ENCODE data around the gene VRTN. TPM values are rescaled to one million over a fixed set of nuclear protein-coding genes. Genes with fewer than 3 reads are reported as not detected.

The VRTN gene
- total and polyA plus RNA-seq, 2 of the 13 experiments (the other 11 are each of a cell fraction or from before 2014, with no cell fraction given): not detected

GRCh38 chr14:74362361-74362915 lies 14.2 kb downstream of the VRTN start:
- no peaks in the 10 kb centered on the region for H4K20me1 ChIP-seq (ENCODE audit: insufficient read depth, low read length)
- WGBS (ENCODE audit: low lambda C conversion rate): 46% methylated on average over 8 of the region's 12 CpGs
- no peak overlapping the region for H3K9ac ChIP-seq (ENCODE audit: insufficient read depth, low read depth, low read length)
- in situ Hi-C loops (cut with HindIII; ENCODE audit: extremely low pct_ligation_motif_present, low pct_unique_long_range_greater_than_20kb) (loop anchor here (5.0 kb wide), 1 partner anchor 115 kb away; no protein-coding TSS in a partner anchor), intact Hi-C loops (cut with micrococcal nuclease; ENCODE audit: unreplicated experiment) (loop anchor here (1.0 kb wide), 1 partner anchor 130 kb away; no protein-coding TSS in a partner anchor)
- ChIA-PET CTCF (ENCODE audit: low intra/inter-chr PET ratio, low total read pairs) (interaction anchor here (1.0 to 1.9 kb wide), 2 partner anchors 117 to 129 kb away, joined by 4 to 17 read pairs; no protein-coding TSS in a partner anchor), POLR2A (no interaction called here)
- DNase-seq (ENCODE audit: low spot score) (peak; percentile 63), FAIRE-seq (peak; percentile 83), ATAC-seq (peak; percentile 85)
- H2AFZ ChIP-seq (ENCODE audit: low read length): no peak overlapping the region
- no peaks in the 10 kb centered on the region for H3K36me3 ChIP-seq (replicated peaks in 1 of 2; ENCODE audit: control insufficient read depth in 1 of 2, insufficient read depth in 2 of 2, low read length in 2 of 2)
- no peaks in the 10 kb centered on the region for H3K9me3 ChIP-seq (ENCODE audit: low read length)
- no peaks in the 10 kb centered on the region for H3K79me2 ChIP-seq (ENCODE audit: insufficient read depth, low read length)
- no TSS peak for BruUV-seq (replicated peaks)
- H3K27me3 ChIP-seq (ENCODE audit: control insufficient read depth in 1 of 2, insufficient read depth in 2 of 2, low read length in 2 of 2): peaks cover 0 to 35% of the 10 kb centered on the region in 2 experiments; a peak in 2 of 5 replicates
- H3K27ac ChIP-seq (ENCODE audit: extremely low read length, insufficient read depth, low read length): no peak overlapping the region
- H3K4me1 ChIP-seq (ENCODE audit: insufficient read depth, low read length): no peaks in the 10 kb centered on the region
- H3K4me3 ChIP-seq (replicated peaks in 1 of 3; ENCODE audit: insufficient read depth in 1 of 3, low read depth in 2 of 3, low read length in 3 of 3): no peak overlapping the region
- H3K4me2 ChIP-seq (ENCODE audit: low read depth, low read length): no peak overlapping the region
- no peak for TF ChIP-seq ZNF670 (CRISPR knock-in tag; IDR thresholded peaks at IDR 0.05; ENCODE audit: borderline replicate concordance)
- TF ChIP-seq STAG1 (CRISPR knock-in tag; IDR thresholded peaks at IDR 0.05): peak; percentile 79
- TF ChIP-seq SAP130 (CRISPR knock-in tag; IDR thresholded peaks at IDR 0.05; ENCODE audit: low read depth): 0 out of 2 replicates have a peak, but pooled peaks have one; percentile 17
- TF ChIP-seq, protein P1, sequence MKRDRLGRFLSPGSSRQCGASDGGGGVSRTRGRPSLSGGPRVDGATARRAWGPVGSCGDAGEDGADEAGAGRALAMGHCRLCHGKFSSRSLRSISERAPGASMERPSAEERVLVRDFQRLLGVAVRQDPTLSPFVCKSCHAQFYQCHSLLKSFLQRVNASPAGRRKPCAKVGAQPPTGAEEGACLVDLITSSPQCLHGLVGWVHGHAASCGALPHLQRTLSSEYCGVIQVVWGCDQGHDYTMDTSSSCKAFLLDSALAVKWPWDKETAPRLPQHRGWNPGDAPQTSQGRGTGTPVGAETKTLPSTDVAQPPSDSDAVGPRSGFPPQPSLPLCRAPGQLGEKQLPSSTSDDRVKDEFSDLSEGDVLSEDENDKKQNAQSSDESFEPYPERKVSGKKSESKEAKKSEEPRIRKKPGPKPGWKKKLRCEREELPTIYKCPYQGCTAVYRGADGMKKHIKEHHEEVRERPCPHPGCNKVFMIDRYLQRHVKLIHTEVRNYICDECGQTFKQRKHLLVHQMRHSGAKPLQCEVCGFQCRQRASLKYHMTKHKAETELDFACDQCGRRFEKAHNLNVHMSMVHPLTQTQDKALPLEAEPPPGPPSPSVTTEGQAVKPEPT (CRISPR knock-in tag; IDR thresholded peaks at IDR 0.05; ENCODE audit: low read depth): no peak
- TF ChIP-seq JUN (CRISPR knock-in tag; IDR thresholded peaks at IDR 0.05): no peak
- TF ChIP-seq BRCA1 (CRISPR knock-in tag; IDR thresholded peaks at IDR 0.05): no peak
- no peak for TF ChIP-seq ZNF570 (CRISPR knock-in tag; IDR thresholded peaks at IDR 0.05; ENCODE audit: borderline replicate concordance)
- no peak for TF ChIP-seq RFX5 (IDR thresholded peaks at IDR 0.05; ENCODE audit: low read depth, low read length)
- TF ChIP-seq CBX5 (CRISPR knock-in tag; IDR thresholded peaks at IDR 0.05; ENCODE audit: borderline replicate concordance): no peak
- TF ChIP-seq CTCF (CRISPR knock-in tag; IDR thresholded peaks at IDR 0.05): peak; percentile 90
- TF ChIP-seq, protein P2, sequence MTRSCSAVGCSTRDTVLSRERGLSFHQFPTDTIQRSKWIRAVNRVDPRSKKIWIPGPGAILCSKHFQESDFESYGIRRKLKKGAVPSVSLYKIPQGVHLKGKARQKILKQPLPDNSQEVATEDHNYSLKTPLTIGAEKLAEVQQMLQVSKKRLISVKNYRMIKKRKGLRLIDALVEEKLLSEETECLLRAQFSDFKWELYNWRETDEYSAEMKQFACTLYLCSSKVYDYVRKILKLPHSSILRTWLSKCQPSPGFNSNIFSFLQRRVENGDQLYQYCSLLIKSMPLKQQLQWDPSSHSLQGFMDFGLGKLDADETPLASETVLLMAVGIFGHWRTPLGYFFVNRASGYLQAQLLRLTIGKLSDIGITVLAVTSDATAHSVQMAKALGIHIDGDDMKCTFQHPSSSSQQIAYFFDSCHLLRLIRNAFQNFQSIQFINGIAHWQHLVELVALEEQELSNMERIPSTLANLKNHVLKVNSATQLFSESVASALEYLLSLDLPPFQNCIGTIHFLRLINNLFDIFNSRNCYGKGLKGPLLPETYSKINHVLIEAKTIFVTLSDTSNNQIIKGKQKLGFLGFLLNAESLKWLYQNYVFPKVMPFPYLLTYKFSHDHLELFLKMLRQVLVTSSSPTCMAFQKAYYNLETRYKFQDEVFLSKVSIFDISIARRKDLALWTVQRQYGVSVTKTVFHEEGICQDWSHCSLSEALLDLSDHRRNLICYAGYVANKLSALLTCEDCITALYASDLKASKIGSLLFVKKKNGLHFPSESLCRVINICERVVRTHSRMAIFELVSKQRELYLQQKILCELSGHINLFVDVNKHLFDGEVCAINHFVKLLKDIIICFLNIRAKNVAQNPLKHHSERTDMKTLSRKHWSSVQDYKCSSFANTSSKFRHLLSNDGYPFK (CRISPR knock-in tag; IDR thresholded peaks at IDR 0.05; ENCODE audit: borderline replicate concordance): no peak
- TF ChIP-seq, protein P3, sequence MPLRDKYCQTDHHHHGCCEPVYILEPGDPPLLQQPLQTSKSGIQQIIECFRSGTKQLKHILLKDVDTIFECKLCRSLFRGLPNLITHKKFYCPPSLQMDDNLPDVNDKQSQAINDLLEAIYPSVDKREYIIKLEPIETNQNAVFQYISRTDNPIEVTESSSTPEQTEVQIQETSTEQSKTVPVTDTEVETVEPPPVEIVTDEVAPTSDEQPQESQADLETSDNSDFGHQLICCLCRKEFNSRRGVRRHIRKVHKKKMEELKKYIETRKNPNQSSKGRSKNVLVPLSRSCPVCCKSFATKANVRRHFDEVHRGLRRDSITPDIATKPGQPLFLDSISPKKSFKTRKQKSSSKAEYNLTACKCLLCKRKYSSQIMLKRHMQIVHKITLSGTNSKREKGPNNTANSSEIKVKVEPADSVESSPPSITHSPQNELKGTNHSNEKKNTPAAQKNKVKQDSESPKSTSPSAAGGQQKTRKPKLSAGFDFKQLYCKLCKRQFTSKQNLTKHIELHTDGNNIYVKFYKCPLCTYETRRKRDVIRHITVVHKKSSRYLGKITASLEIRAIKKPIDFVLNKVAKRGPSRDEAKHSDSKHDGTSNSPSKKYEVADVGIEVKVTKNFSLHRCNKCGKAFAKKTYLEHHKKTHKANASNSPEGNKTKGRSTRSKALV (CRISPR knock-in tag; IDR thresholded peaks at IDR 0.05): no peak
- no peak for TF ChIP-seq ZNF780A (CRISPR knock-in tag; IDR thresholded peaks at IDR 0.05)
- TF ChIP-seq ZNF33B (CRISPR knock-in tag; IDR thresholded peaks at IDR 0.05): no peak
- no peak for TF ChIP-seq SKI (IDR thresholded peaks at IDR 0.05; ENCODE audit: partially characterized antibody)
- TF ChIP-seq ESRRA (CRISPR knock-in tag; IDR thresholded peaks at IDR 0.05; ENCODE audit: low read depth): no peak

Measured in HepG2 (cell line).